Esophagus muscularis mucosa (tissue), 4 donors: ENCODE results near the gene XIST.
"Not testable (repeated sequence)": the region's sequence is repeated elsewhere in the genome, so short reads cannot be mapped to it uniquely, and the experiment has no call there.

Experiments
- CTCF ChIP-seq, 3 experiments: fragments of 200-600 bp in 2 of 3; fragments of 450-650 bp in 1 of 3; sonication (generic) in 2 of 3; IDR thresholded peaks; one replicate each; pipeline ENCODE4 v1.5.1; 2017 to 2019; ENCODE audit warnings: antibody characterized with exemption in 3 of 3, mild to moderate bottlenecking in 2 of 3, moderate library complexity in 1 of 3
- EP300 ChIP-seq: sonication (generic); formaldehyde crosslinking; IDR thresholded peaks from one replicate; pipeline ENCODE4 v1.6.1; 2017; ENCODE audit warnings: antibody characterized with exemption
- POLR2A ChIP-seq: fragments of 450-650 bp; IDR thresholded peaks from one replicate; pipeline ENCODE4 v1.6.1; 2017; ENCODE audit warnings: antibody characterized with exemption, moderate library complexity, mild to moderate bottlenecking, low read depth

- TF ChIP-seq CTCF (IDR thresholded peaks at IDR 0.05); EP300; POLR2A: not testable (repeated sequence)
These were observed 45.8 kb upstream of the XIST start for GRCh38 chrX:73898315-73898714.
